Panc1 (cell line): ENCODE data around the gene IL12RB2.

Source experiments
- POLR2AphosphoS5 ChIP-seq: IDR thresholded peaks from 2 replicates; pipeline ENCODE4 v1.6.1; 2012; ENCODE audit warnings: mild to moderate bottlenecking, low read depth, low read length, moderate library complexity
- REST ChIP-seq, 2 experiments: IDR thresholded peaks; 2 replicates each; pipeline ENCODE4 v1.6.1; 2011 to 2012; ENCODE audit warnings: low read depth in 2 of 2, control low read depth in 1 of 2, low read length in 1 of 2, mild to moderate bottlenecking in 1 of 2, moderate library complexity in 1 of 2; ENCODE audit not compliant: insufficient read depth in 1 of 2
- SIN3A ChIP-seq: IDR thresholded peaks from 2 replicates; pipeline ENCODE4 v1.6.1; 2012; ENCODE audit warnings: low read depth, mild to moderate bottlenecking, low read length, moderate library complexity, borderline replicate concordance; ENCODE audit not compliant: insufficient read depth
- TCF7L2 ChIP-seq: IDR thresholded peaks from 2 replicates; pipeline ENCODE4 v1.6.1; 2011; ENCODE audit warnings: mild to moderate bottlenecking, low read depth, low read length, inconsistent platforms
- TF ChIP-seq, protein P1 (sequence below): fragments of 450-650 bp; IDR thresholded peaks from 2 replicates; pipeline ENCODE4 v1.5.1; 2017; ENCODE audit warnings: mild to moderate bottlenecking

- TF ChIP-seq POLR2AphosphoS5 (no peak), SIN3A (no peak), TCF7L2 (no peak), REST (IDR thresholded peaks at IDR 0.05; ENCODE audit: insufficient read depth in 1 of 2, low read depth in 2 of 2, low read length in 1 of 2) (no peak)
- TF ChIP-seq, protein P1, sequence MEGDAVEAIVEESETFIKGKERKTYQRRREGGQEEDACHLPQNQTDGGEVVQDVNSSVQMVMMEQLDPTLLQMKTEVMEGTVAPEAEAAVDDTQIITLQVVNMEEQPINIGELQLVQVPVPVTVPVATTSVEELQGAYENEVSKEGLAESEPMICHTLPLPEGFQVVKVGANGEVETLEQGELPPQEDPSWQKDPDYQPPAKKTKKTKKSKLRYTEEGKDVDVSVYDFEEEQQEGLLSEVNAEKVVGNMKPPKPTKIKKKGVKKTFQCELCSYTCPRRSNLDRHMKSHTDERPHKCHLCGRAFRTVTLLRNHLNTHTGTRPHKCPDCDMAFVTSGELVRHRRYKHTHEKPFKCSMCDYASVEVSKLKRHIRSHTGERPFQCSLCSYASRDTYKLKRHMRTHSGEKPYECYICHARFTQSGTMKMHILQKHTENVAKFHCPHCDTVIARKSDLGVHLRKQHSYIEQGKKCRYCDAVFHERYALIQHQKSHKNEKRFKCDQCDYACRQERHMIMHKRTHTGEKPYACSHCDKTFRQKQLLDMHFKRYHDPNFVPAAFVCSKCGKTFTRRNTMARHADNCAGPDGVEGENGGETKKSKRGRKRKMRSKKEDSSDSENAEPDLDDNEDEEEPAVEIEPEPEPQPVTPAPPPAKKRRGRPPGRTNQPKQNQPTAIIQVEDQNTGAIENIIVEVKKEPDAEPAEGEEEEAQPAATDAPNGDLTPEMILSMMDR = no peak
Measured at GRCh38 chr1:67382292-67382691, 74.6 kb downstream of the IL12RB2 start.
